ENCODE data around the gene KAT6B.

Gene KAT6B

DNA sequence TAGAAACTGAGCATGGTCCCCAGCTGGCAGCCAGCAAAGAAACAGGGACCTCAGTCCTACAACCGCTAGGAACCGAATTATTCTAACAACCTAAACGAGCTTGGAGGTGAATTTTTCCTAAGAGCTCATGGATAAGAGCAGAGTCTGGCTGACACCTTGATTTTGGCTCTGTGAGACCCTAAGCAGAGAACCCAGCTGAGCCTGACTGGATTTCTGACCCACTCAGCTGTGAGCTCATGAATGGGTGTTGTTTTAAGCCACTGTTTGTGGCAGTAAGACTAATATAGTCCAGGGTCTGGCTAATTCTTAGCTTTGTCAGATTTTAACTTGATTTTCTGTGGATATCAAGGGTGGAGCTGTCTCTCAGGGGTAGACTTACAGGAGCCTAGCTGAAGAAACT, 77.1 kb downstream of the KAT6B start:
- Histone ChIP-seq H3K79me2 (ENCODE audit: insufficient read depth, low read depth) (no peaks in the 10 kb centered on the region; the same call in 1 of the 2 replicates), H3K9ac (no peak overlapping the region), H3K27ac (no peak overlapping the region), H3K4me2 (no peak overlapping the region), H3K36me3 (ENCODE audit: insufficient read depth) (no peaks in the 10 kb centered on the region), H2AFZ (ENCODE audit: low read depth) (no peak overlapping the region), H3K4me1 (ENCODE audit: low read depth, poor library complexity, severe bottlenecking) (peaks cover 30% of the 10 kb centered on the region), H3K27me3 (ENCODE audit: insufficient read depth, low read depth) (no peaks in the 10 kb centered on the region), H3K4me3 (IDR thresholded peaks at IDR 0.05; ENCODE audit: insufficient read depth, low read depth, low read length) (no peak overlapping the region), H4K20me1 (ENCODE audit: insufficient read depth) (no peaks in the 10 kb centered on the region)
- TF ChIP-seq, protein P1, sequence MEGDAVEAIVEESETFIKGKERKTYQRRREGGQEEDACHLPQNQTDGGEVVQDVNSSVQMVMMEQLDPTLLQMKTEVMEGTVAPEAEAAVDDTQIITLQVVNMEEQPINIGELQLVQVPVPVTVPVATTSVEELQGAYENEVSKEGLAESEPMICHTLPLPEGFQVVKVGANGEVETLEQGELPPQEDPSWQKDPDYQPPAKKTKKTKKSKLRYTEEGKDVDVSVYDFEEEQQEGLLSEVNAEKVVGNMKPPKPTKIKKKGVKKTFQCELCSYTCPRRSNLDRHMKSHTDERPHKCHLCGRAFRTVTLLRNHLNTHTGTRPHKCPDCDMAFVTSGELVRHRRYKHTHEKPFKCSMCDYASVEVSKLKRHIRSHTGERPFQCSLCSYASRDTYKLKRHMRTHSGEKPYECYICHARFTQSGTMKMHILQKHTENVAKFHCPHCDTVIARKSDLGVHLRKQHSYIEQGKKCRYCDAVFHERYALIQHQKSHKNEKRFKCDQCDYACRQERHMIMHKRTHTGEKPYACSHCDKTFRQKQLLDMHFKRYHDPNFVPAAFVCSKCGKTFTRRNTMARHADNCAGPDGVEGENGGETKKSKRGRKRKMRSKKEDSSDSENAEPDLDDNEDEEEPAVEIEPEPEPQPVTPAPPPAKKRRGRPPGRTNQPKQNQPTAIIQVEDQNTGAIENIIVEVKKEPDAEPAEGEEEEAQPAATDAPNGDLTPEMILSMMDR (conservative IDR thresholded peaks at IDR 0.05; ENCODE audit: low read depth, low read length): no peak

DNA sequence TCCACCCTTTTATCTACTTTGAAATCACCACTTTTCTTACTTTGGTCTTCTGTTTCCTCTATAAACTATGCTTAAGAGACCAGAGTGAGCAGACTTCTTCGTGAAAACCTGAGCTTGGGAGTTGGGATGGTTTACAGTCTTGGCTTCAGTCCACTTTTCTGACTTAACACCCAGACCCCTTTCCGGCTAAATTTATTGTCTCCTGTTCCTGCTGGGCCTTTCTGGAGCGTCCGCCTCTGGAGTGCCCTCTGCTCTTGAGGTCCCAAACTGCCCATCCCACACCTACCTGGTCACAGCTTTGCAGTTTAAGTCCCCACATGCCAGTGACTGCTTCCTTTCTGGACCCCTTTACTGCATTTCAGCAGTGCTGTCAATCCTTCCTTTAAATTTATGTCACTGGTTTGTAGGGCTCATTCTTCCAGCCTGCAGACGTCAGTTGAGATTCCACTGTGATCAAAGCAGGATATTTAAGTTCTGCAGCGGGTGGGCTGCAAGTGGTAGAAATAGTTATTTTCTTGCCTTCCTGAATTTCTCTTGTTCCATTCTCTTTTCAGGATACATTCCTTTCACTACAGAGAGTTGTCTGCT, 80.3 kb downstream of the KAT6B start:
- H3K27me3 ChIP-seq (ENCODE audit: insufficient read depth, low read depth): no peaks in the 10 kb centered on the region
- TF ChIP-seq, protein P1 (conservative IDR thresholded peaks at IDR 0.05; ENCODE audit: low read depth, low read length): no peak
- H4K20me1 ChIP-seq (ENCODE audit: insufficient read depth): no peaks in the 10 kb centered on the region
- no peaks in the 10 kb centered on the region for H3K36me3 ChIP-seq (ENCODE audit: insufficient read depth)
- H3K4me2 ChIP-seq: no peak overlapping the region
- no peak overlapping the region for H3K4me3 ChIP-seq (IDR thresholded peaks at IDR 0.05; ENCODE audit: insufficient read depth, low read depth, low read length)
- H3K4me1 ChIP-seq (ENCODE audit: low read depth, poor library complexity, severe bottlenecking): peaks cover 21% of the 10 kb centered on the region
- no peak overlapping the region for H3K9ac ChIP-seq
- H3K27ac ChIP-seq: no peak overlapping the region
- no peaks in the 10 kb centered on the region; the same call in 1 of the 2 replicates for H3K79me2 ChIP-seq (ENCODE audit: insufficient read depth, low read depth)
- no peak overlapping the region for H2AFZ ChIP-seq (ENCODE audit: low read depth)

DNA sequence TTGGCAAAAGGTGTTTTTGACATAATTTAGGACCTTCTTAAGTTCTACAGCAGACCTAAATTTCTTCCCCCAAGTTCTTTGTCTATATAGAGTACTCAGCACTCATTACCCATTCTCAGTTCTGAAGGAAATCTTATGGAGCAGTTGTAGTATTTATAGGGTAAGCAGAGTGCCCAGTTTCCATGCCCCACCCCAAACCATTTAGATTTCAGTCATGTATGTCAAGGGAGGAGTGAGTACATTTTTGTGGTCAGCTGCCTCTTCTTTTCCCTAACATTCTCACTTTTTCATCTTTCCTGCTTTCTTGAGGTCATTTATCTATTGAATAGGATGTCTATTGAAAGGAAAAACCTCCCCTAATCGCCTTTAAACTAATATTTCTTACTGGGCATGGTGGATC, 83.3 kb downstream of the KAT6B start:
- Histone ChIP-seq H3K4me3 (IDR thresholded peaks at IDR 0.05; ENCODE audit: insufficient read depth, low read depth, low read length) (no peak overlapping the region), H3K4me2 (no peak overlapping the region), H3K27me3 (ENCODE audit: insufficient read depth, low read depth) (no peaks in the 10 kb centered on the region), H3K27ac (no peak overlapping the region), H3K36me3 (ENCODE audit: insufficient read depth) (no peaks in the 10 kb centered on the region), H4K20me1 (ENCODE audit: insufficient read depth) (no peaks in the 10 kb centered on the region), H2AFZ (ENCODE audit: low read depth) (no peak overlapping the region), H3K4me1 (ENCODE audit: low read depth, poor library complexity, severe bottlenecking) (peaks cover 20% of the 10 kb centered on the region), H3K79me2 (ENCODE audit: insufficient read depth, low read depth) (0 out of 2 replicates have a peak, but pooled peaks cover 4% of the 10 kb centered on the region), H3K9ac (no peak overlapping the region)
- TF ChIP-seq, protein P1 (conservative IDR thresholded peaks at IDR 0.05; ENCODE audit: low read depth, low read length): no peak

DNA sequence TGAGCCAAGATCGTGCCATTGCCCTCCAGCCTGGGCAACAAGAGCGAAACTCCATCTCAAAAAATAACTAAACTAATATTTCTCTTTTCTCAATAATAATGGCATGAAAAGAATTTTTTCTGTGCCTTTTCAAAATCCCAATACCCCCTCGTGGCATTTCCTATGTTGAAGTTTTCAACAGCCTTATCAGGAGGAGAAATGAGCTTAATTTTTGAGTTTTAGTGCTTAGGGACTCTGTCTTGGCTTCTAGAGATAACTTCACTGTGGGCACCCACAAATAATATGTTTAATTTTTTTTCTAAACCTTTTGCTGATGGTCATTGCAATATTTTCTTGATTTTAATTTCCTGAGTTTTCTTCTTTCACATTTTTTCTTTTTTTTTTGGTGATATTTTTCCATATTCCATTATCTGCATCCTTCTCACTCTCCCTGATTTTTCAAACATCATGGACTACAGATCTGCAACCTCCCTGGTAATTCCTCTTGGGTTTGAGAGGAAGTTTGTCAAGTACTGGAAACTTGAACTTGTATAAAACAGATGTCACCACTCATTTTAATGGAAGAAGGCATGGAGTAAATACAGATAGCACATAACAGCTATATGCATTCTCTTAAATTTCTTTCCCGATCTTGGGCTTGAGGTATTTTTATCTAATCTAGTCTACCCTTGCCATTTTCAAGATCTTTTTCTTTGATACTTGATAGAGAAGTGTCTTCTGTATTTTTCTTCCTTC, 84.0 kb downstream of the KAT6B start:
- Histone ChIP-seq H3K27ac (no peak overlapping the region), H3K9ac (no peak overlapping the region), H3K36me3 (ENCODE audit: insufficient read depth) (no peaks in the 10 kb centered on the region), H3K27me3 (ENCODE audit: insufficient read depth, low read depth) (no peaks in the 10 kb centered on the region), H2AFZ (ENCODE audit: low read depth) (no peak overlapping the region), H3K79me2 (ENCODE audit: insufficient read depth, low read depth) (0 out of 2 replicates have a peak, but pooled peaks cover 4% of the 10 kb centered on the region), H3K4me1 (ENCODE audit: low read depth, poor library complexity, severe bottlenecking) (peaks cover 24% of the 10 kb centered on the region), H3K4me2 (no peak overlapping the region), H3K4me3 (IDR thresholded peaks at IDR 0.05; ENCODE audit: insufficient read depth, low read depth, low read length) (no peak overlapping the region), H4K20me1 (ENCODE audit: insufficient read depth) (no peaks in the 10 kb centered on the region)
- TF ChIP-seq, protein P1 (conservative IDR thresholded peaks at IDR 0.05; ENCODE audit: low read depth, low read length): no peak

Data from KMS-11 (cell line).